COR-L47 (cell line): ENCODE data around the gene RIMBP2.

Experiments used
- DNase-seq: peaks from one replicate; lab custom pipeline; 2025; lab: John Stamatoyannopoulos, UW

The RIMBP2 gene

GRCh38 chr12:130680451-130680990, 35.6 kb downstream of the RIMBP2 start:
- DNase-seq = no peak

GRCh38 chr12:130677957-130678558, 38.0 kb downstream of the RIMBP2 start:
- no peak for DNase-seq

GRCh38 chr12:130675791-130676190, 40.3 kb downstream of the RIMBP2 start:
- DNase-seq = no peak

GRCh38 chr12:130675121-130675520, 41.0 kb downstream of the RIMBP2 start:
- no peak for DNase-seq

- no peak for DNase-seq
Observed at GRCh38 chr12:130674676-130675075, 41.4 kb downstream of the RIMBP2 start.

GRCh38 chr12:130673036-130673705, 42.9 kb downstream of the RIMBP2 start:
- DNase-seq = no peak

- peak; percentile 31 for DNase-seq
Observed at GRCh38 chr12:130672089-130672820, 43.8 kb downstream of the RIMBP2 start.

- no peak for DNase-seq
Observed at GRCh38 chr12:130671556-130671955, 44.5 kb downstream of the RIMBP2 start.

- no peak for DNase-seq
Observed at GRCh38 chr12:130669797-130670196, 46.3 kb downstream of the RIMBP2 start.

- DNase-seq = no peak
Observed at GRCh38 chr12:130669205-130669557, 46.9 kb downstream of the RIMBP2 start.

GRCh38 chr12:130668286-130669204, 47.6 kb downstream of the RIMBP2 start:
- no peak for DNase-seq

- DNase-seq = peak; percentile 42
Observed at GRCh38 chr12:130667421-130667960, 48.6 kb downstream of the RIMBP2 start.

GRCh38 chr12:130666645-130667044, 49.5 kb downstream of the RIMBP2 start:
- DNase-seq = no peak

- no peak for DNase-seq
Observed at GRCh38 chr12:130665753-130666152, 50.3 kb downstream of the RIMBP2 start.

- no peak for DNase-seq
Observed at GRCh38 chr12:130664772-130665171, 51.3 kb downstream of the RIMBP2 start.

GRCh38 chr12:130664252-130664651, 51.8 kb downstream of the RIMBP2 start:
- DNase-seq = no peak

- no peak for DNase-seq
Observed at GRCh38 chr12:130663514-130663913, 52.6 kb downstream of the RIMBP2 start.

GRCh38 chr12:130661486-130662255, 54.4 kb downstream of the RIMBP2 start:
- no peak for DNase-seq

GRCh38 chr12:130661059-130661458, 55.0 kb downstream of the RIMBP2 start:
- DNase-seq = no peak

- no peak for DNase-seq
Observed at GRCh38 chr12:130658145-130658911, 57.8 kb downstream of the RIMBP2 start.
